ENCODE data around the gene BRD7.

DNA sequence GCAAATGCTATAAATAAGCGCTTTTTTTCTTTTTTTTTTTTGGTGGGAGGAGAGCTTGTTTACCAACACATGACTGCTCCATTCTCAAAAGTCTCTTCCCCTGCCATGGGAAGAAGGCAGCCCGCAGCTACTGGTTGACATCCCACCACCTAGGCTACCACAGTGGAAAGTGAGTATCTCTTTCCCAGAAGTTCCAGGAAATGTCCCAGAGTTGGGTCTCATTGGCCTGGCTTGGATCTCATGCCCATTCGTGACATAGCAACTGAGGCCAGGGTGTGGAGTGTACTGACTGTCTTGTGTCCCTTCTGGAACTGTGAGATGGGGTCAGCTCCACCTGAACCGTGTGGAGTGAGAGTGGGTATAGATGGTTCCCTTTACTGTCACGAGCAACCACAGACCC, 29.5 kb upstream of the BRD7 start:
- TF ChIP-seq, protein P1, sequence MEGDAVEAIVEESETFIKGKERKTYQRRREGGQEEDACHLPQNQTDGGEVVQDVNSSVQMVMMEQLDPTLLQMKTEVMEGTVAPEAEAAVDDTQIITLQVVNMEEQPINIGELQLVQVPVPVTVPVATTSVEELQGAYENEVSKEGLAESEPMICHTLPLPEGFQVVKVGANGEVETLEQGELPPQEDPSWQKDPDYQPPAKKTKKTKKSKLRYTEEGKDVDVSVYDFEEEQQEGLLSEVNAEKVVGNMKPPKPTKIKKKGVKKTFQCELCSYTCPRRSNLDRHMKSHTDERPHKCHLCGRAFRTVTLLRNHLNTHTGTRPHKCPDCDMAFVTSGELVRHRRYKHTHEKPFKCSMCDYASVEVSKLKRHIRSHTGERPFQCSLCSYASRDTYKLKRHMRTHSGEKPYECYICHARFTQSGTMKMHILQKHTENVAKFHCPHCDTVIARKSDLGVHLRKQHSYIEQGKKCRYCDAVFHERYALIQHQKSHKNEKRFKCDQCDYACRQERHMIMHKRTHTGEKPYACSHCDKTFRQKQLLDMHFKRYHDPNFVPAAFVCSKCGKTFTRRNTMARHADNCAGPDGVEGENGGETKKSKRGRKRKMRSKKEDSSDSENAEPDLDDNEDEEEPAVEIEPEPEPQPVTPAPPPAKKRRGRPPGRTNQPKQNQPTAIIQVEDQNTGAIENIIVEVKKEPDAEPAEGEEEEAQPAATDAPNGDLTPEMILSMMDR (IDR thresholded peaks at IDR 0.05), result no peak
- TF ChIP-seq EP300 (IDR thresholded peaks at IDR 0.05; ENCODE audit: low read depth), result no peak

All from transverse colon (tissue), 3 donors.